ENCODE data around the gene CDK5R1.

CDK5R1 gene

GRCh38 chr17:32471652-32472051 is 15.1 kb upstream of the CDK5R1 start:
- no peak for DNase-seq (ENCODE audit: low read depth)

- no peak for DNase-seq (ENCODE audit: low read depth)
These were observed 11.5 kb upstream of the CDK5R1 start for GRCh38 chr17:32475258-32475657.

- no peak for DNase-seq (ENCODE audit: low read depth)
These were observed 9.6 kb upstream of the CDK5R1 start for GRCh38 chr17:32477220-32477619.

GRCh38 chr17:32479074-32479617 is 7.6 kb upstream of the CDK5R1 start:
- no peak for DNase-seq (ENCODE audit: low read depth)

GRCh38 chr17:32481193-32481592 is 5.6 kb upstream of the CDK5R1 start:
- DNase-seq (ENCODE audit: low read depth) = no peak

GRCh38 chr17:32482568-32483320 is 4.0 kb upstream of the CDK5R1 start:
- DNase-seq (ENCODE audit: low read depth) = no peak

- DNase-seq (ENCODE audit: low read depth) = no peak
These were observed 3.3 kb upstream of the CDK5R1 start for GRCh38 chr17:32483451-32484019.

- DNase-seq (ENCODE audit: low read depth) = no peak
These were observed 2.7 kb upstream of the CDK5R1 start for GRCh38 chr17:32484041-32484461.

- no peak for DNase-seq (ENCODE audit: low read depth)
These were observed 2.2 kb upstream of the CDK5R1 start for GRCh38 chr17:32484628-32485027.

- no peak for DNase-seq (ENCODE audit: low read depth)
These were observed 1.3 kb upstream of the CDK5R1 start for GRCh38 chr17:32485261-32486110.

- DNase-seq (ENCODE audit: low read depth) = peak; percentile 52
These were observed 587 bp upstream of the CDK5R1 start for GRCh38 chr17:32486111-32486700.

- no peak for DNase-seq (ENCODE audit: low read depth)
These were observed 832 bp downstream of the CDK5R1 start for GRCh38 chr17:32487473-32488176.

GRCh38 chr17:32488177-32488542 is 1.4 kb downstream of the CDK5R1 start:
- no peak for DNase-seq (ENCODE audit: low read depth)

GRCh38 chr17:32488604-32489180 is 1.9 kb downstream of the CDK5R1 start:
- no peak for DNase-seq (ENCODE audit: low read depth)

GRCh38 chr17:32489320-32490100 is 2.7 kb downstream of the CDK5R1 start:
- no peak for DNase-seq (ENCODE audit: low read depth)

GRCh38 chr17:32490101-32490482 is 3.3 kb downstream of the CDK5R1 start:
- no peak for DNase-seq (ENCODE audit: low read depth)

GRCh38 chr17:32491371-32492263 is 4.8 kb downstream of the CDK5R1 start:
- DNase-seq (ENCODE audit: low read depth) = no peak

GRCh38 chr17:32492264-32492589 is 5.4 kb downstream of the CDK5R1 start:
- no peak for DNase-seq (ENCODE audit: low read depth)

- no peak for DNase-seq (ENCODE audit: low read depth)
These were observed 6.0 kb downstream of the CDK5R1 start for GRCh38 chr17:32492648-32493289.

All from stimulated activated CD8-positive, alpha-beta memory T cell treated with anti-CD3 and anti-CD28 coated beads, Interleukin-4, amount 100 ng/mL, for 24 hours (primary cell).